DMS53 (cell line): ENCODE measurements around the gene RPL26.
"Not testable (repeated sequence)": the region's sequence is repeated elsewhere in the genome, so short reads cannot be mapped to it uniquely, and the experiment has no call there.

Source experiments
- DNase-seq: peaks from one replicate; lab custom pipeline; 2025; lab: John Stamatoyannopoulos, UW

Gene RPL26

DNA sequence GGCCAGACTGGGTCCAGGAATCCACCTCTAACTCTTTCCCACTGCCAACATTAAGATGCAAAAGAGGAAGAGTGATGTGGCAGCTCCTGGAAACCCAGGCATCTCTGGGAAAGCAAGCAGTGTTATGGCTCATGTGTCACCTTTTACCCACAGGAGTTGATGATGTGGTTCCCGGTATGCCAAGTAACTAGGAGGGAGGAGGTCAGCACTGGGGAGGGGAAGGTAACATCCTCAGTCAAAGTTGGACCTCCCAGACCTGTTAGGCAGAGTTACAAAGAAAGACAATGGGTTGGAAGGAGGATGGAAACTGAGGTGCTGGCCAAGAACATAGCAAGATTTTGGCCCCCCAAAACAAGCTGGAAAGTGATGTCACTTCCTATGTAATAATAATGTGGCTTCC lies 17.9 kb downstream of the RPL26 start:
- DNase-seq = no peak

DNA sequence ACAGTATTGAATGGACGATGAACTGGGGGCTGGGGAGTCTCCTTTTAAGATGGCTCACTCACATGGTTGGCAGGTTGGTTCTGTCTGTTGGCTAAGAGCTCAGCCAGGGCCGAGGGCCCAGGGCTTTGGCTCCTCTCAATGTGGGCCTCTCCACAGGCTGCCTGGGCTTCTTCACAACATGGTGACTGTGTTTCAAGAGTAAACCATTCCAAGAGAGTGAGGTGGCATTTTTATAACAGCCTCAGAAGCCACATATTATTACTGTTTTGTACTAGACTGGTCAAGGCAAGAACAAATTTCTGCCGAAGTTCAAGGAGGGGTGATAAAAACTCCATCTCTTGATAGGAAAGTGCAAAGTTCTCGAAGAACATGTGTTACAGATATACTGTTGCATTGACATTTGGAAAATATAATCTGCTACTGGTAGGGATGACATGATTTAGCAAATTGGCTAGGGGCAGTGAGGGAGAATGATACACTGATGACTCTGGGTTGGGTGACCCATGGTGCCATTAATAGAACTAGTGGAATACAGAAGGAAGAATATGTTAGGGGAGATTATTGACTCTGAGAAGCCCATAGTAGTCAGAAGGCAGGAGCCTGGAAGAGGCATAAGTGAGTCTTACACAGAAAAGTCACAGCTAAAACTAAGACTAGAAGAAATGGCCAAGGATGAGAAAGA lies 20.2 kb downstream of the RPL26 start:
- DNase-seq = no peak

DNA sequence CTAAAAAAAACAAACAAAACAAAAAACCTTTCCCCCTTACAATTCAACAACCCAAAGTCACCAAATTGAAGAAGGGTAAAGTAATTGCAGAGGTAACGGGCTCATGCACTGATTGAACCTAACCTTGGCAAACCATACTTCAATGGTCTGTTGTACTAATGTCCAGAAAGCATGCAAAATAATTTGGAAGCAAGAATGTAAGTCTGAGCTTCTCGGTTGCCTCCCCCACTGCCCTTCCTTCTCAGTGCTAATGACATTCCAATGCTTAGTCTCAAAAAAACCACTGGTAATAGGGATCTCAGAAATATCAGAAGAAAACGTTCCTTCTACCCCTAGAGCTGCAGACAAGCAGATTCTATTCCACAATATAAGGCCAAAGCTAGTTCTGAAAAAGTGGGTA lies 22.2 kb downstream of the RPL26 start:
- no peak for DNase-seq

- peak; percentile 68 for DNase-seq
These were observed 22.7 kb downstream of the RPL26 start for GRCh38 chr17:8360260-8360659.

GRCh38 chr17:8359769-8360168 lies 23.2 kb downstream of the RPL26 start:
- DNase-seq = peak; percentile 92

- DNase-seq = no peak
These were observed 25.1 kb downstream of the RPL26 start for GRCh38 chr17:8357910-8358309.

DNA sequence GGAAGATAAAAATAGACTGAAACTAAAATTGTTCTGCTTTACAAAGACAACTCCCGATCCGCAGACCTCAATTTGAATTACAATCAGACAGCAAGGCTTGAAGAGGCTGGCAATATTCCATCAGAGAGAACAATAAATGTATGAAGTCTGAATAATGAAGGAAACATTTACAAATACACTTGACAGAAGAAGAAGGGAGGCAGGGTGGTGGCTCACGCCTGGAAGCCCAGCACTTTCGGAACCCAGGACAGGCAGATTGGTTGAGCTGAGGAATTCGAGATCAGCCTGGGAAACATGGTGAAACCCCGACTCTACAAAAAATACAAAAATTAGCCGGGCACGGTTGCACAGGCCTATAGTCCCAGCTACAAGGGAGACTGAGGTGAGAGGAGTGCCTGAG lies 28.8 kb downstream of the RPL26 start:
- DNase-seq = no peak

DNA sequence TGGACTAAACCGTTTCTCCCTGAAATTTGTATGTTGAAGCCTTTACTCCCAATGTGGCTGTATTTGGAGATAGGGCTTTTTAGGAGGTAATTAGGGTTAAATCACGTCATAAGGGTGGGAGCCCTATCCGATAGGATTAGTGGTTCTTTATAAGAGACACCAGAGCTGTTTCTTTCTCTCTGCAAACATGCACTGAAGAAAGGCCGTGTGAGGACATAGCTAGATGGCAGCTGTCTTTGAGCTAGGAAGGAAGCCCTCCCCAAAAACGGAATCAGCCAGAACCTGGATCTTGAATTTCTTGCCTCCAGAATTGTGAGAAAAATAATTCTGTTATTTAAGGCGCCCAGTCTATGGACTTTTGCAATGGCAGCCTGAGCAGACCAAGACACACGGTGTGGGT lies 29.3 kb downstream of the RPL26 start:
- no peak for DNase-seq

- no peak for DNase-seq
These were observed 32.7 kb downstream of the RPL26 start for GRCh38 chr17:8350339-8350738.

DNA sequence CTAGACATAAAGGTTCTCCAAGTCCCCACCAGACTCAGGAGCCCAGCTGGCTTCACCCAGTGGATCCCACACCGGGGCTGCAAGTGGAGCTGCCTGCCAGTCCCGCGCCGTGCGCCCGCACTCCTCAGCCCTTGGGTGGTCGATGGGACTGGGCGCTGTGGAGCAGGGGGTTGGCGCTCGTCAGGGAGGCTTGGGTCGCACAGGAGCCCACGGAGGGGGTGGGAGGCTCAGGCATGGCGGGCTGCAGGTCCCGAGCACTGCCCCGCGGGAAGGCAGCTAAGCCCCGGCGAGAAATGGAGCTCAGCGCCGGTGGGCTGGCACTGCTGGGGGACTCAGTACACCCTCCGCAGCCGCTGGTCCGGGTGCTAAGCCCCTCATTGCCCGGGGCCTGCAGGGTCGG lies 36.0 kb downstream of the RPL26 start:
- not testable (repeated sequence) for DNase-seq

DNA sequence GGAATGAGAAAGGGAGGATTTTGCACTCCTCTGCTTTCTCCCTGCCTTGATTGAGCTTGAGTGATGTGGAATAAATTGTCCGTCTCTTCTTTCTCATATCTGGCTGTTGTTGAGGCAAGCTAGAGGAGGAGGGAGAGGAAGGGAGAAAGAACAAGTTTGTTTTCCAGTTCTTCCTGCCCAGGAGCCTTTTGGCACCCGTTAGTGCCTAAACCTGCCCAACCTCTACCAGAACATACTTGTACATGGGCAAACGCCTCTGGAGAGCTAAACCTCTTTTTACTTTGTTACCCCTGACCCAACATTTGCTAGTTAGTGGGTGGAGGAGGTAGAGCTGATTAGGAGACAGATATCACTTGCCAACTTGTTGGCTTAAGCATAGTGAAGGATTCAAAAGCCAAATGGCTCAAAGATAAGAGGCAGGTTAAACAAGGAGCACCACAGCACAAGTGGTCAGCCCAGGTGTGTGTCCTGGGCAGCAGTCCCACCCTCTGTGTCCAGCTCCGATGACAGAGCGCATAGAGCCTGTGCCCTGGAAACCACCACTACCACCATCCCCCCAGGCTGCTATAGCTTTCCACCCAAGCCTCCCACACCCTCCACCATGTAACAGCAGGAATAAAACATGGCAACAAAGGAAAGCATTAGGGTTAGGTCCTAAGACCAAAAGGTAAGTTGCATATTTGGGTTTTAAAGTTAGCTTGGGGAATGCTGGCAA lies 36.9 kb downstream of the RPL26 start:
- no peak for DNase-seq

GRCh38 chr17:8345052-8345690 lies 37.8 kb downstream of the RPL26 start:
- no peak for DNase-seq

DNA sequence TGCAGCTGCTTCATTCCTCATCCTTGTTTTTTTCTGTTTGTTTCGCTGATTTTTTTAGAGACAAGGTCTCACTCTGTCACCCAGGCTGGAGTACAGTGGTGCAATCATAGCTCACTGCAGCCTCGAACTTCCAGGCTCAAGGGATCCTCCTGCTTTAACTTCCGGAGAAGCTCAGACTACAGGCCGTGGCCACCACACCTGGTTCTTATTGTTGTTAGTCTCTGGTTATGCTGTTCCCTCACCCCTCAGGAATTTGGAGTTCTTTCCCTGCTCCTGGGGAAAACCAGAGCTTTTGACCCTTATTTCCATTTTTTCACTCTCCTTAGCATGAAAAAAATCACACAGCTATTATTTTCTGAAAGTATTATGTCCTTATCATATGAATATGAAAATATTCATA lies 41.5 kb downstream of the RPL26 start:
- no peak for DNase-seq

GRCh38 chr17:8339540-8339939 lies 43.5 kb downstream of the RPL26 start, which contains the start of gene ODF4:
ODF4 (plus strand) TSS chr17:8339840; CDS start chr17:8340052, 212 bp downstream.
- no peak for DNase-seq

DNA sequence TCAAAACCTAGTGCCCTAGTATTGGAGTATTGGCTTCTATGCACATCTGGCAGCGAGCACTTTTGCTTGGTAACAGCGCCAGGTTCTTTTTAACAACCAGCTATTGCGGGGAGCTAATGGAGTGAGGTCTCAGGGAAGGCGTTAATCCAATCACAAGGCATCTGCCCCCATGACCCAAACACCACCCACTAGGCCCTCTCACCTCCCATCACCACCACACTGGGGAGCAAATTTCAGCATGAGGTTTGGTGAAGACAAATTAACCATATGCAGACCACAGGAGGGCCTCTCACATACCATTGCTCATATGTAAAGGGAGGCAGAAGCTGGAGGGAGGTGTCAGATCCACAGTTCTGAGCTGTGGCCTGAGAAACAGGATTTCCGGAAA lies 44.2 kb downstream of the RPL26 start:
- DNase-seq = no peak

DNA sequence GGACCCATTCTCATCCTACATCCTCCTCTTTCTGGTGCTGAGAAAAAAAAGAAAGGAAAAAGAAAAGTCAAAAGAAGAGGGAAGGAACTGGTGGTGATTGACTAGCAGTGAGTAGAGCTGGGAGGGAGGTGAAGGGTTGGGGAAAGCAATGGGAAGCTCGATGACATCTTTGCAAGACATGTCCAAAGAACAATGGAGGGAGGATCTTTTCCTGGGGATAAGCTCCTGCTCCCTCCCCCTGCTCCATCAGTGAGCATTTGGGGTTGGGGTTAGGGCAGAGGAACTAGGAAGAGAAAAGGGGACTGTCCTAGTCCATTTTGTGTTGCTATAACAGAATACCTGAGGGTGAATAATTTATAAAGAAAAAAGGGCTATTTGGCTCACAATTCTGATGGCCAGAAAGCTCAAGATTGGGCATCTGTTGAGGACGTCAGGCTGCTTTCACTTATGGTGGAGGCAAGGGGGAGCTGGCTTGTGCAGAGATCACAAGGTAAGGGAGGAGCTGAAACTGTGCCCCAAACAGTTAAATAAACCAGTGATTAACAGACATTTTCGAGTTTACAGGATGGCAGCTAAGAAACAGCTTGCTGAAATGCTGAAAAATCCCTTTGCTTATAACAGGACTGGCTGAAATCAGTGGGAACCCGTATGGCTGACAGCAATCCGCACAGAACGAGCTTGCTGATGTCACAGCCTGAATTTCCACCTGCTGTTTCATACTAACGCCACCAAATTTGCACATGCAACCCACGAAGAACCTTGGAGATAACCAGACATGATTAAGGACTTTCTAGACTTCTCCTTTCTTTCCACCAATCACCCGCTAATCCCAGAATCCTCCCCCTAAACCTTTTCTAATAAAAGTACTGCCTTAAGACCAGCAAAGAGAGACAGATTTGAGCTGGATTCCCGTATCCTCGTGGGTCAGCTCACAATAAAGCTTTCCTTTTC lies 44.9 kb downstream of the RPL26 start:
- no peak for DNase-seq

GRCh38 chr17:8333281-8333680 lies 49.7 kb downstream of the RPL26 start:
- no peak for DNase-seq

GRCh38 chr17:8332688-8333087 lies 50.3 kb downstream of the RPL26 start:
- peak; percentile 71 for DNase-seq

DNA sequence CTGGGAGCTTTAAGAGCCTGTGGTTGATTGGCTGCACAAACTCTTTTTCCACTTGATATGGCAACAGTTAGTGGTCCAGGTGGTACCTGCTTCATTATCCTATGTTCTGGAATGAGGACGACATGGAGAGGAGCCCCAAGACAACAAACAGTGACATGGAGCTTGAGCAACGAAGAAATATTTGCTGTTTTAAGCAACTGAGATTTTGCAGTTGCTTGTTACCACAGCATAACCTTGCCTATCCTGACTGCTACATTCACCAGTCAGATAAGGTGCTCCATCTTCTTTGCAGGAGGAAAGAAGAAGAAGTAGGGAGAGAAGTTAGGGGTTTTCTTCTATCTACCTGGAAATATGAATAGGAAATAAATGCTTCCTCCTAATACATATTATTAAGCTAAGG lies 50.9 kb downstream of the RPL26 start:
- no peak for DNase-seq
